Panc1 (cell line): Measurements from ENCODE around the gene CTDP1.

Source experiments
- POLR2AphosphoS5 ChIP-seq: IDR thresholded peaks from 2 replicates; pipeline ENCODE4 v1.6.1; 2012; ENCODE audit warnings: mild to moderate bottlenecking, low read depth, low read length, moderate library complexity
- SIN3A ChIP-seq: IDR thresholded peaks from 2 replicates; pipeline ENCODE4 v1.6.1; 2012; ENCODE audit warnings: low read depth, mild to moderate bottlenecking, low read length, moderate library complexity, borderline replicate concordance; ENCODE audit not compliant: insufficient read depth
- TCF7L2 ChIP-seq: IDR thresholded peaks from 2 replicates; pipeline ENCODE4 v1.6.1; 2011; ENCODE audit warnings: mild to moderate bottlenecking, low read depth, low read length, inconsistent platforms
- TF ChIP-seq, protein P1 (sequence below): fragments of 450-650 bp; IDR thresholded peaks from 2 replicates; pipeline ENCODE4 v1.5.1; 2017; ENCODE audit warnings: mild to moderate bottlenecking
- TF ChIP-seq, protein P2 (sequence below), 2 experiments: IDR thresholded peaks; 2 replicates each; pipeline ENCODE4 v1.6.1; 2011 to 2012; ENCODE audit warnings: low read depth in 2 of 2, control low read depth in 1 of 2, low read length in 1 of 2, mild to moderate bottlenecking in 1 of 2, moderate library complexity in 1 of 2; ENCODE audit not compliant: insufficient read depth in 1 of 2

GRCh38 chr18:79637181-79637920 is 42.3 kb upstream of the CTDP1 start:
- TF ChIP-seq, protein P1, sequence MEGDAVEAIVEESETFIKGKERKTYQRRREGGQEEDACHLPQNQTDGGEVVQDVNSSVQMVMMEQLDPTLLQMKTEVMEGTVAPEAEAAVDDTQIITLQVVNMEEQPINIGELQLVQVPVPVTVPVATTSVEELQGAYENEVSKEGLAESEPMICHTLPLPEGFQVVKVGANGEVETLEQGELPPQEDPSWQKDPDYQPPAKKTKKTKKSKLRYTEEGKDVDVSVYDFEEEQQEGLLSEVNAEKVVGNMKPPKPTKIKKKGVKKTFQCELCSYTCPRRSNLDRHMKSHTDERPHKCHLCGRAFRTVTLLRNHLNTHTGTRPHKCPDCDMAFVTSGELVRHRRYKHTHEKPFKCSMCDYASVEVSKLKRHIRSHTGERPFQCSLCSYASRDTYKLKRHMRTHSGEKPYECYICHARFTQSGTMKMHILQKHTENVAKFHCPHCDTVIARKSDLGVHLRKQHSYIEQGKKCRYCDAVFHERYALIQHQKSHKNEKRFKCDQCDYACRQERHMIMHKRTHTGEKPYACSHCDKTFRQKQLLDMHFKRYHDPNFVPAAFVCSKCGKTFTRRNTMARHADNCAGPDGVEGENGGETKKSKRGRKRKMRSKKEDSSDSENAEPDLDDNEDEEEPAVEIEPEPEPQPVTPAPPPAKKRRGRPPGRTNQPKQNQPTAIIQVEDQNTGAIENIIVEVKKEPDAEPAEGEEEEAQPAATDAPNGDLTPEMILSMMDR: no peak
- no peak for TF ChIP-seq POLR2AphosphoS5
- TF ChIP-seq TCF7L2: no peak
- TF ChIP-seq, protein P2, sequence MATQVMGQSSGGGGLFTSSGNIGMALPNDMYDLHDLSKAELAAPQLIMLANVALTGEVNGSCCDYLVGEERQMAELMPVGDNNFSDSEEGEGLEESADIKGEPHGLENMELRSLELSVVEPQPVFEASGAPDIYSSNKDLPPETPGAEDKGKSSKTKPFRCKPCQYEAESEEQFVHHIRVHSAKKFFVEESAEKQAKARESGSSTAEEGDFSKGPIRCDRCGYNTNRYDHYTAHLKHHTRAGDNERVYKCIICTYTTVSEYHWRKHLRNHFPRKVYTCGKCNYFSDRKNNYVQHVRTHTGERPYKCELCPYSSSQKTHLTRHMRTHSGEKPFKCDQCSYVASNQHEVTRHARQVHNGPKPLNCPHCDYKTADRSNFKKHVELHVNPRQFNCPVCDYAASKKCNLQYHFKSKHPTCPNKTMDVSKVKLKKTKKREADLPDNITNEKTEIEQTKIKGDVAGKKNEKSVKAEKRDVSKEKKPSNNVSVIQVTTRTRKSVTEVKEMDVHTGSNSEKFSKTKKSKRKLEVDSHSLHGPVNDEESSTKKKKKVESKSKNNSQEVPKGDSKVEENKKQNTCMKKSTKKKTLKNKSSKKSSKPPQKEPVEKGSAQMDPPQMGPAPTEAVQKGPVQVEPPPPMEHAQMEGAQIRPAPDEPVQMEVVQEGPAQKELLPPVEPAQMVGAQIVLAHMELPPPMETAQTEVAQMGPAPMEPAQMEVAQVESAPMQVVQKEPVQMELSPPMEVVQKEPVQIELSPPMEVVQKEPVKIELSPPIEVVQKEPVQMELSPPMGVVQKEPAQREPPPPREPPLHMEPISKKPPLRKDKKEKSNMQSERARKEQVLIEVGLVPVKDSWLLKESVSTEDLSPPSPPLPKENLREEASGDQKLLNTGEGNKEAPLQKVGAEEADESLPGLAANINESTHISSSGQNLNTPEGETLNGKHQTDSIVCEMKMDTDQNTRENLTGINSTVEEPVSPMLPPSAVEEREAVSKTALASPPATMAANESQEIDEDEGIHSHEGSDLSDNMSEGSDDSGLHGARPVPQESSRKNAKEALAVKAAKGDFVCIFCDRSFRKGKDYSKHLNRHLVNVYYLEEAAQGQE (IDR thresholded peaks at IDR 0.05; ENCODE audit: insufficient read depth in 1 of 2, low read depth in 2 of 2, low read length in 1 of 2): no peak
- no peak for TF ChIP-seq SIN3A
